PC-3 (cell line): ENCODE measurements around the gene KAZN. TPM values are rescaled to one million over a fixed set of nuclear protein-coding genes. Genes with fewer than 3 reads are reported as not detected.

Experiments
- ATAC-seq: fragments of 200-7000 bp; cut with Tn5 transposase; 2 replicates; pipeline ENCODE4 v1.9.1; 2020; ENCODE audit warnings: mild to moderate bottlenecking, moderate library complexity
- BruUV-seq: library from RNA; stranded (reverse); fragments of 400-500 nt; replicated peaks from 2 replicates; lab custom pipeline; 2021; lab: Mats Ljungman, UMichigan
- CTCF ChIA-PET: fragments of 300-600 bp; sonication (Branson Sonifier 250); formaldehyde crosslinking; loops from one replicate; lab custom pipeline; 2022; ENCODE audit warnings: antibody characterized with exemption; lab: Charles Lee
- POLR2A ChIA-PET: fragments of 300-600 bp; sonication (Branson Sonifier 250); formaldehyde crosslinking; loops from one replicate; lab custom pipeline; 2022; ENCODE audit warnings: antibody characterized with exemption; ENCODE audit not compliant: unreplicated experiment; lab: Charles Lee
- DNase-seq: peaks from one replicate; pipeline ENCODE4 v3.0.0-alpha.2; 2015
- H2AFZ ChIP-seq: fragments of 300-600 bp; sonication (generic); 2 replicates; pipeline ENCODE4 v1.6.0; 2016; ENCODE audit warnings: antibody characterized with exemption, low read length
- H3F3A ChIP-seq: fragments of 300-600 bp; sonication (generic); one replicate; pipeline ENCODE4 v1.6.0; 2017; ENCODE audit warnings: antibody characterized with exemption, low read length, control low read depth, mild to moderate bottlenecking; ENCODE audit not compliant: unreplicated experiment
- H3K27ac ChIP-seq: fragments of 300-600 bp; sonication (generic); 2 replicates; pipeline ENCODE4 v1.5.1; 2016; ENCODE audit warnings: mild to moderate bottlenecking, low read length
- H3K27me3 ChIP-seq: fragments of 300-600 bp; sonication (generic); 2 replicates; pipeline ENCODE4 v1.6.1; 2016; ENCODE audit warnings: low read length, mixed read lengths
- H3K36me3 ChIP-seq: fragments of 300-600 bp; sonication (generic); 2 replicates; pipeline ENCODE4 v1.6.1; 2016; ENCODE audit warnings: low read depth, mixed run types, low read length, mixed read lengths
- H3K4me1 ChIP-seq: fragments of 300-600 bp; sonication (generic); 2 replicates; pipeline ENCODE4 v1.5.1; 2016; ENCODE audit warnings: low read length; ENCODE audit not compliant: insufficient read depth
- H3K4me2 ChIP-seq: fragments of 300-600 bp; sonication (generic); 2 replicates; pipeline ENCODE4 v1.6.0; 2016; ENCODE audit warnings: low read length
- H3K4me3 ChIP-seq: fragments of 300-600 bp; sonication (generic); 2 replicates; pipeline ENCODE4 v1.5.1; 2016; ENCODE audit warnings: mild to moderate bottlenecking, low read length, mixed read lengths
- H3K79me2 ChIP-seq: fragments of 300-600 bp; sonication (generic); 2 replicates; pipeline ENCODE4 v1.6.1; 2017; ENCODE audit warnings: low read length, mixed read lengths
- H3K9ac ChIP-seq: fragments of 300-600 bp; sonication (generic); 2 replicates; pipeline ENCODE4 v1.6.0; 2016; ENCODE audit warnings: mild to moderate bottlenecking, low read length
- H3K9me2 ChIP-seq: fragments of 300-600 bp; sonication (generic); replicated peaks from 2 replicates; pipeline ENCODE4 v1.6.1; 2016; ENCODE audit warnings: mixed run types, low read length, mixed read lengths
- H3K9me3 ChIP-seq: fragments of 300-600 bp; sonication (generic); 2 replicates; pipeline ENCODE4 v1.6.1; 2016; ENCODE audit warnings: low read length, mixed read lengths
- H4K20me1 ChIP-seq: fragments of 300-600 bp; sonication (generic); 2 replicates; pipeline ENCODE4 v1.6.1; 2016; ENCODE audit warnings: low read length, mixed read lengths
- CTCF ChIP-seq: fragments of 300-600 bp; sonication (generic); conservative IDR thresholded peaks from 2 replicates; pipeline ENCODE4 v1.5.1; 2017; ENCODE audit warnings: antibody characterized with exemption, low read depth, mild to moderate bottlenecking, low read length
- EZH2 ChIP-seq: fragments of 300-600 bp; sonication (generic); IDR thresholded peaks from one replicate; pipeline ENCODE4 v1.6.1; 2017; ENCODE audit warnings: antibody characterized with exemption, mild to moderate bottlenecking, low read length; ENCODE audit not compliant: unreplicated experiment
- EZH2phosphoT487 ChIP-seq: fragments of 300-600 bp; sonication (generic); IDR thresholded peaks from 2 replicates; pipeline ENCODE4 v1.6.1; 2018; ENCODE audit warnings: mild to moderate bottlenecking, antibody characterized with exemption, low read length, borderline replicate concordance
- intact Hi-C: fragments of 100-400 bp; cut with micrococcal nuclease; formaldehyde crosslinking; loops from 2 replicates; pipeline ENCODE4 v1.9.0; 2023
- total RNA-seq: library from RNA; depleted of rRNA; stranded (reverse); fragments of >200 nt; gene quantifications from 2 replicates; pipeline ENCODE4 v1.2.3, GENCODE V29; 2014

The KAZN gene
- total RNA-seq, 1 experiment from 2014 or later = 2.0 TPM

DNA sequence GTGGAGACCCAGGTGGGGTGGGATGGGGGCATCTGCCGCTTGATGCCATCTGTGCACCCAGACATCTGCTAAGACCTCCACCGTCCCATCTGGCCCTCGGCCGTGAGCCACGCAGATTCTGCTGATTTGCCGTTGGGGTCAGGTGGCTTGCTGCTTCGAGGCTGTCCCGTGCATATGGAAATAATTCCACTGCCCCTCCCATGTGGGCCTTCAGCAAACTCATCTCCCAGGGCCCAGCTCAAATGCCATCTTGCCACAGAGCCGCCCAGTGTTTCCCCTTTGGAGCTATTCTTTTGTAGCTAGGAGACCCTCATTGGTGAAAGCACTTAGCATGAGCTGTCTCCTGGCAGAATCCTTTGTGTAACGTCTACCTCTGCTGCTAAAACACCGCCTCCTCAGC is 99.8 kb downstream of the KAZN start:
- Histone ChIP-seq H3K4me3 (no peak overlapping the region), H3F3A (no peaks in the 10 kb centered on the region), H2AFZ (no peak overlapping the region), H3K9me3 (no peaks in the 10 kb centered on the region), H3K36me3 (no peaks in the 10 kb centered on the region), H3K79me2 (no peaks in the 10 kb centered on the region), H3K9ac (no peak overlapping the region), H3K27ac (no peak overlapping the region), H4K20me1 (no peaks in the 10 kb centered on the region), H3K9me2 (no peaks in the 10 kb centered on the region), H3K4me1 (peaks cover 26% of the 10 kb centered on the region), H3K4me2 (peak overlapping the region; percentile 36; the same call in 1 of the 2 replicates), H3K27me3 (no peaks in the 10 kb centered on the region)
- ChIA-PET CTCF (interaction anchor here (0.6 kb wide), 1 partner anchor 25 kb away, joined by 3 read pairs; no protein-coding TSS in a partner anchor), POLR2A (no interaction called here)
- TF ChIP-seq CTCF (no peak), EZH2 (no peak), EZH2phosphoT487 (no peak)
- no TSS peak for BruUV-seq
- ATAC-seq (no peak), DNase-seq (no peak)
- intact Hi-C loops = no loop called here

DNA sequence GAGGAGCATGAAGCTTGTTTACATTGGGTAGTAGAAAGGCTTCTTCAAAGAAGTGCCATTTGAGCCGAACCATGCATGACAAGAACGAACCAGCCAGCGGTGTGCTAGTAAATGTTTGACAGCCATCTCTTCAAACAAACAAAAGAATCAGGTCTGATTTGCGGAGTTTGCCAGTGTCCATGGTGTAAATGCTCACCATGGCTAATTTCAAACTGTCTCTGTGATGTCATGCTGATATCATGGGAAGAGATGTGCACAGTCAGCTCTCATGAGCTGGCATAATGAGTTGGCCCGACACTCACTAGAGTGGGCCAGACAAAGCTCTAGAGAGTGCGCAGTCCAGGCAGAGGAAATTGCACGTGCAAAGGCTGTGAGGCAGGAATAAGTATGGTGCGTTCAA is 101.1 kb downstream of the KAZN start:
- POLR2A ChIA-PET = no interaction called here
- no TSS peak for BruUV-seq
- peaks cover 26% of the 10 kb centered on the region for H3K4me1 ChIP-seq
- no peak overlapping the region for H3K27ac ChIP-seq
- H3K9me3 ChIP-seq = no peaks in the 10 kb centered on the region
- no peaks in the 10 kb centered on the region for H3K36me3 ChIP-seq
- no peak overlapping the region for H3K4me2 ChIP-seq
- intact Hi-C loops = no loop called here
- no peaks in the 10 kb centered on the region for H3F3A ChIP-seq
- H3K9me2 ChIP-seq = no peaks in the 10 kb centered on the region
- no peak overlapping the region for H2AFZ ChIP-seq
- no peaks in the 10 kb centered on the region for H3K27me3 ChIP-seq
- TF ChIP-seq EZH2phosphoT487 = no peak
- TF ChIP-seq EZH2 = no peak
- TF ChIP-seq CTCF = no peak
- CTCF ChIA-PET = no interaction called here
- DNase-seq (no peak), ATAC-seq (no peak)
- no peaks in the 10 kb centered on the region for H4K20me1 ChIP-seq
- H3K9ac ChIP-seq = no peak overlapping the region
- no peak overlapping the region for H3K4me3 ChIP-seq
- no peaks in the 10 kb centered on the region for H3K79me2 ChIP-seq

GRCh38 chr1:14704846-14705245 is 106.4 kb downstream of the KAZN start:
- 0 out of 2 replicates have a peak, but pooled peaks cover 4% of the 10 kb centered on the region for H3K9me3 ChIP-seq
- ATAC-seq (no peak), DNase-seq (peak; percentile 38)
- H4K20me1 ChIP-seq = no peaks in the 10 kb centered on the region
- H3F3A ChIP-seq = no peaks in the 10 kb centered on the region
- H3K27ac ChIP-seq = no peak overlapping the region
- H3K4me2 ChIP-seq = no peak overlapping the region
- POLR2A ChIA-PET = no interaction called here
- no peaks in the 10 kb centered on the region for H3K79me2 ChIP-seq
- H3K27me3 ChIP-seq = no peaks in the 10 kb centered on the region
- TF ChIP-seq CTCF = no peak
- no peak for TF ChIP-seq EZH2phosphoT487
- TF ChIP-seq EZH2 = no peak
- CTCF ChIA-PET = no interaction called here
- BruUV-seq = no TSS peak
- H3K9me2 ChIP-seq = no peaks in the 10 kb centered on the region
- intact Hi-C loops = no loop called here
- H3K36me3 ChIP-seq = no peaks in the 10 kb centered on the region
- peaks cover 10% of the 10 kb centered on the region for H3K4me1 ChIP-seq
- no peak overlapping the region for H3K4me3 ChIP-seq
- no peak overlapping the region for H2AFZ ChIP-seq
- no peak overlapping the region for H3K9ac ChIP-seq
